H1 (cell line): ENCODE data around the gene SPOCK1. TPM values are rescaled to one million over a fixed set of nuclear protein-coding genes. Genes with fewer than 3 reads are reported as not detected.

Experiments
- CTCF ChIA-PET: fragments of 300-600 bp; sonication (Branson Sonifier 250); formaldehyde crosslinking; loops from one replicate; lab custom pipeline; 2021; ENCODE audit not compliant: partially characterized antibody; lab: Charles Lee
- POLR2A ChIA-PET: fragments of 300-600 bp; sonication (Branson Sonifier 250); formaldehyde crosslinking; loops from one replicate; lab custom pipeline; 2021; ENCODE audit warnings: inconsistent platforms; ENCODE audit not compliant: partially characterized antibody; lab: Charles Lee
- DNase-seq, 2 experiments: peaks; one replicate each; pipeline versions ENCODE4 v3.0.0 to v3.0.0-alpha.2; 2010 to 2022; ENCODE audit warnings: low spot score in 2 of 2, low read depth in 1 of 2, mixed read lengths in 1 of 2
- FAIRE-seq: peaks from 2 replicates; lab custom pipeline; 2011; peaks lifted over from hg19 to GRCh38; lab: Jason Lieb, UNC
- H2AFZ ChIP-seq: 2 replicates; pipeline ENCODE4 v1.8.1; 2012; ENCODE audit warnings: low read length, inconsistent platforms
- H2AK5ac ChIP-seq: 2 replicates; pipeline ENCODE4 v1.6.1; 2013; ENCODE audit warnings: low read depth, low read length
- H2BK120ac ChIP-seq: replicated peaks from 2 replicates; pipeline ENCODE3; 2013; ENCODE audit warnings: low read depth, low read length, inconsistent platforms
- H2BK12ac ChIP-seq: 2 replicates; pipeline ENCODE4 v1.6.1; 2013; ENCODE audit warnings: low read depth, low read length
- H2BK15ac ChIP-seq: 2 replicates; pipeline ENCODE4 v1.6.1; 2013; ENCODE audit warnings: low read length
- H2BK20ac ChIP-seq: 2 replicates; pipeline ENCODE4 v1.6.1; 2013; ENCODE audit warnings: low read length
- H2BK5ac ChIP-seq: 2 replicates; pipeline ENCODE4 v1.6.1; 2013; ENCODE audit warnings: low read depth, low read length
- H3K14ac ChIP-seq: 2 replicates; pipeline ENCODE4 v1.6.1; 2013; ENCODE audit warnings: inconsistent platforms; ENCODE audit not compliant: insufficient read length
- H3K18ac ChIP-seq: 2 replicates; pipeline ENCODE4 v1.6.1; 2013; ENCODE audit warnings: low read length; ENCODE audit errors: extremely low read depth
- H3K23ac ChIP-seq: 2 replicates; pipeline ENCODE4 v1.6.1; 2013; ENCODE audit warnings: inconsistent platforms; ENCODE audit not compliant: insufficient read length
- H3K23me2 ChIP-seq: 2 replicates; pipeline ENCODE4 v1.6.1; 2013; ENCODE audit warnings: low read depth, low read length
- H3K27ac ChIP-seq: 2 replicates; pipeline ENCODE4 v1.6.1; 2011; ENCODE audit warnings: low read depth, low read length, inconsistent platforms
- H3K27me3 ChIP-seq, 4 experiments: replicated peaks in 1 of 4; 1 replicate in 1 of 4; 2 replicates in 3 of 4; pipeline versions ENCODE4 v1.6.1 to v1.8.1; 2011 to 2013; ENCODE audit warnings: low read length in 3 of 4, mild to moderate bottlenecking in 3 of 4, inconsistent platforms in 2 of 4, mixed read lengths in 2 of 4, moderate library complexity in 1 of 4; ENCODE audit not compliant: control insufficient read depth in 3 of 4, insufficient read depth in 3 of 4; ENCODE audit errors: extremely low read depth in 1 of 4
- H3K36me3 ChIP-seq, 4 experiments: 2 replicates each; pipeline versions ENCODE4 v1.6.1 to v1.8.1; 2011 to 2013; ENCODE audit warnings: mild to moderate bottlenecking in 4 of 4, low read length in 3 of 4, moderate library complexity in 2 of 4, control low read depth in 1 of 4, inconsistent platforms in 1 of 4; ENCODE audit not compliant: insufficient read depth in 4 of 4, control insufficient read depth in 2 of 4
- H3K4ac ChIP-seq: replicated peaks from 2 replicates; pipeline ENCODE3; 2013; ENCODE audit warnings: low read length, low read depth, mixed read lengths, inconsistent platforms; ENCODE audit not compliant: insufficient read length
- H3K4me1 ChIP-seq, 4 experiments: replicated peaks in 1 of 4; 1 replicate in 1 of 4; 2 replicates in 3 of 4; pipeline versions ENCODE4 v1.6.1 to v1.8.1; 2011 to 2013; ENCODE audit warnings: low read length in 3 of 4, inconsistent platforms in 2 of 4, mixed read lengths in 1 of 4; ENCODE audit not compliant: insufficient read depth in 4 of 4, control insufficient read depth in 3 of 4
- H3K4me2 ChIP-seq, 2 experiments: 2 replicates each; pipeline versions ENCODE4 v1.6.1 to v1.8.1; 2011 to 2013; ENCODE audit warnings: low read depth in 2 of 2, low read length in 2 of 2, control low read depth in 1 of 2, inconsistent platforms in 1 of 2, mild to moderate bottlenecking in 1 of 2; ENCODE audit not compliant: insufficient read depth in 1 of 2
- H3K4me3 ChIP-seq, 4 experiments: fragments of 200-600, 300-600 bp in 1 of 4; sonication (generic), shearing (Covaris generic), sonication (Bioruptor Twin) in 1 of 4; 2 replicates each; pipeline versions ENCODE4 v1.5.1 to v1.8.1; 2011 to 2016; ENCODE audit warnings: low read length in 4 of 4, low read depth in 3 of 4, control low read depth in 2 of 4, inconsistent platforms in 2 of 4, mild to moderate bottlenecking in 2 of 4, mixed read lengths in 1 of 4, moderate library complexity in 1 of 4; ENCODE audit not compliant: insufficient read depth in 2 of 4; ENCODE audit errors: extremely low read depth in 1 of 4
- H3K56ac ChIP-seq: replicated peaks from 2 replicates; pipeline ENCODE3; 2013; ENCODE audit warnings: low read depth, mild to moderate bottlenecking, mixed read lengths, low read length, inconsistent platforms; ENCODE audit not compliant: insufficient read length
- H3K79me1 ChIP-seq: 2 replicates; pipeline ENCODE4 v1.6.1; 2013; ENCODE audit warnings: low read depth, low read length, control low read depth
- H3K79me2 ChIP-seq, 2 experiments: 2 replicates each; pipeline versions ENCODE4 v1.6.1 to v1.8.1; 2012 to 2013; ENCODE audit warnings: low read length in 2 of 2, mild to moderate bottlenecking in 2 of 2, inconsistent platforms in 1 of 2; ENCODE audit not compliant: insufficient read depth in 2 of 2, control insufficient read depth in 1 of 2
- H3K9ac ChIP-seq, 4 experiments: replicated peaks in 1 of 4; 1 replicate in 1 of 4; 2 replicates in 3 of 4; pipeline versions ENCODE4 v1.6.1 to v1.8.1; 2011 to 2013; ENCODE audit warnings: low read depth in 3 of 4, low read length in 3 of 4, control low read depth in 2 of 4, mild to moderate bottlenecking in 2 of 4, moderate library complexity in 2 of 4, inconsistent platforms in 1 of 4; ENCODE audit errors: extremely low read depth in 1 of 4
- H3K9me3 ChIP-seq, 2 experiments: 2 replicates each; pipeline versions ENCODE4 v1.6.1 to v1.8.1; 2012 to 2013; ENCODE audit warnings: mild to moderate bottlenecking in 2 of 2, moderate library complexity in 2 of 2, control low read depth in 1 of 2, inconsistent platforms in 1 of 2, low read depth in 1 of 2, low read length in 1 of 2, mixed read lengths in 1 of 2; ENCODE audit not compliant: insufficient read depth in 2 of 2
- H4K20me1 ChIP-seq, 2 experiments: replicated peaks in 1 of 2; 2 replicates each; pipeline versions ENCODE3 to v1.8.1; 2011 to 2013; ENCODE audit warnings: inconsistent platforms in 2 of 2, low read length in 2 of 2, mild to moderate bottlenecking in 1 of 2; ENCODE audit not compliant: insufficient read depth in 2 of 2, control insufficient read depth in 1 of 2
- H4K5ac ChIP-seq: 2 replicates; pipeline ENCODE4 v1.6.1; 2013; ENCODE audit warnings: low read length, low read depth, mixed read lengths, inconsistent platforms; ENCODE audit not compliant: insufficient read length
- H4K8ac ChIP-seq: 2 replicates; pipeline ENCODE4 v1.8.0; 2013; ENCODE audit warnings: mild to moderate bottlenecking, moderate library complexity, low read length, inconsistent platforms; ENCODE audit not compliant: insufficient read depth; ENCODE audit errors: extremely low read depth
- H4K91ac ChIP-seq: replicated peaks from 2 replicates; pipeline ENCODE3; 2013; ENCODE audit warnings: low read length, mixed read lengths, inconsistent platforms; ENCODE audit not compliant: insufficient read length
- WGBS, 2 experiments: shearing (Covaris generic) in 1 of 2; methylation state at CpG; one replicate each; pipeline versions ENCODE4 v1.1.6 to v1.1.7; 2013 to 2015; ENCODE audit warnings: low lambda C conversion rate in 2 of 2, mixed read lengths in 2 of 2, inconsistent platforms in 1 of 2, low coverage in 1 of 2, missing lambda C conversion rate in 1 of 2; ENCODE audit not compliant: insufficient replicate concordance in 2 of 2, insufficient coverage in 1 of 2, insufficient read length in 1 of 2; ENCODE audit errors: extremely low coverage in 1 of 2, missing lambda C conversion rate in 1 of 2; 5-methylcytosine and 5-hydroxymethylcytosine counted together
- polyA plus RNA-seq, 7 experiments: library from polyadenylated mRNA; depleted of rRNA in 3 of 7; stranded (reverse) in 5 of 7; unstranded in 2 of 7; fragments of >200 nt in 5 of 7; fragments of 200-250 nt in 2 of 7; gene quantifications; 1 replicate in 5 of 7; 2 replicates in 1 of 7; 4 replicates in 1 of 7; pipeline versions ENCODE4 v1.2.1 to v1.2.3, GENCODE V29; 2011 to 2013; ENCODE audit warnings: missing spikeins in 2 of 7, mixed read lengths in 2 of 7
- total RNA-seq: library from RNA; stranded (reverse); fragmentation: NEBNext Ultra II Directional; extraction: Animal tissue kit (Norgen Biotek cat#: 25700); gene quantifications from 2 replicates; pipeline ENCODE4 v1.2.1, GENCODE V29; 2021

The SPOCK1 gene
- total and polyA plus RNA-seq, 2 of the 8 experiments (the other 6 are each of a cell fraction or from before 2014, with no cell fraction given) = 6.9 to 18.1 TPM

DNA sequence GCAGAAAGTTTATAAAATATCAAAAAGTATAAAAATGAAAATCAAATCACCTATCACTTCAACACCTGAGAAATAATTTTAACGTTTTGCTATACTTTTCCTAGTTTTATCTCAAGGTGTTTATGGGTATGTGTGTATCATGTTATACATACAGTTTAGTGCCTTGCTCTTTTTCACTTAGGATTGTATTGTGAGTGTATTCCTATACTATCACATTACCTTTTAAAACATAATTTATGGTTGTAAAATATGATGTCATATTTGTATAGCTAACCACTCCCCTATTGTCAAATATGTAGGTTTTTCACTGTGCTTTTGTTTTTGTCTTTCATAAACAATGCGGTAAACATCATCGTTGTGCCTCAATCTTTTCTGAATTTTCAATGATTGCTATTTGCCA, 479.9 kb downstream of the SPOCK1 start:
- no peak for FAIRE-seq

More for the DNA sequence above, 479.9 kb downstream of the SPOCK1 start:
- Histone ChIP-seq H2AFZ (no peak overlapping the region), H2BK5ac (no peak overlapping the region), H3K27ac (no peak overlapping the region), H4K8ac (no peak overlapping the region), H3K79me2 (no peaks in the 10 kb centered on the region), H3K36me3 (no peaks in the 10 kb centered on the region), H3K14ac (no peak overlapping the region), H3K4ac (no peak overlapping the region), H2BK20ac (no peak overlapping the region), H2AK5ac (no peak overlapping the region), H3K4me3 (no peak overlapping the region), H3K27me3 (no peaks in the 10 kb centered on the region), H3K23me2 (no peaks in the 10 kb centered on the region), H2BK120ac (no peak overlapping the region), H3K79me1 (no peaks in the 10 kb centered on the region), H2BK15ac (no peak overlapping the region), H3K9me3 (no peaks in the 10 kb centered on the region), H3K56ac (no peak overlapping the region), H3K23ac (no peak overlapping the region), H4K91ac (no peak overlapping the region), H3K9ac (no peak overlapping the region), H4K5ac (no peak overlapping the region), H2BK12ac (no peak overlapping the region), H3K4me2 (no peak overlapping the region), H4K20me1 (no peaks in the 10 kb centered on the region), H3K4me1 (no peaks in the 10 kb centered on the region), H3K18ac (no peak overlapping the region)
- ChIA-PET CTCF (interaction anchor here (0.5 kb wide), 1 partner anchor 732 kb away, joined by 3 read pairs; no protein-coding TSS in a partner anchor), POLR2A (no interaction called here)
- 90% methylated on average over 3 of the region's 3 CpGs; no CpG with 5 or more reads in 1 of the 2 experiments for WGBS, 2 experiments
- no peak for DNase-seq
